ENCODE data around the gene LRP2BP. TPM values are rescaled to one million over a fixed set of nuclear protein-coding genes. Genes with fewer than 3 reads are reported as not detected.

LRP2BP gene
- total and polyA plus RNA-seq, 12 donors, result 1.0 to 6.1 (median 2.3) TPM

DNA sequence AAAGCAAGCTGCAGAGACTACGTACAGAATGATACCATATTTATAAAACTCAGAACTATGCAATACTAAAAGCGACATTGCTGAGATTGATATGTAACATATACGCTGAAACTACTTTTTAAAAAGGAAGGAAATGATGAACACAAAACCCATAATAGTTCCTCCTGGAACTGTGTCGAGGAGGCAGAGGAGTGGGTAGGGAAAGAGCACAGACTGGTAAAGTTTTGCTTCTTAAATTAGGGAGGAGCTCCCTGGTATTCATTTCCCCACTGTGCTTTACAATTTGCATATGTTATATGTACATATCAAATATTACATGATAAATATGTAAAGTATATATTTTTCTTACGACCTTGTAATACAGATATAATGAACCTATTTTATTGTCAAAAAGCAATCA lies 16.1 kb upstream of the LRP2BP start:
- intact Hi-C loops (cut with DNase I), result no loop called here
- H3K27ac ChIP-seq, result peak overlapping the region in 1 of 10 donors; percentile 45
- peaks cover 0 to 9% (median 0%) of the 10 kb centered on the region in 11 donors for H3K9me3 ChIP-seq
- DNase-seq (no peak), ATAC-seq (peak in 2 of 8 donors; percentile 38 to 56)
- H3K27me3 ChIP-seq, result no peaks in the 10 kb centered on the region
- WGBS, 2 donors, result 82 to 84% methylated on average over 5 of the region's 5 CpGs
- H3K36me3 ChIP-seq, result peaks cover 0 to 100% (median 37%) of the 10 kb centered on the region in 9 donors
- H3K4me3 ChIP-seq, result no peak overlapping the region
- TF ChIP-seq, protein P1, sequence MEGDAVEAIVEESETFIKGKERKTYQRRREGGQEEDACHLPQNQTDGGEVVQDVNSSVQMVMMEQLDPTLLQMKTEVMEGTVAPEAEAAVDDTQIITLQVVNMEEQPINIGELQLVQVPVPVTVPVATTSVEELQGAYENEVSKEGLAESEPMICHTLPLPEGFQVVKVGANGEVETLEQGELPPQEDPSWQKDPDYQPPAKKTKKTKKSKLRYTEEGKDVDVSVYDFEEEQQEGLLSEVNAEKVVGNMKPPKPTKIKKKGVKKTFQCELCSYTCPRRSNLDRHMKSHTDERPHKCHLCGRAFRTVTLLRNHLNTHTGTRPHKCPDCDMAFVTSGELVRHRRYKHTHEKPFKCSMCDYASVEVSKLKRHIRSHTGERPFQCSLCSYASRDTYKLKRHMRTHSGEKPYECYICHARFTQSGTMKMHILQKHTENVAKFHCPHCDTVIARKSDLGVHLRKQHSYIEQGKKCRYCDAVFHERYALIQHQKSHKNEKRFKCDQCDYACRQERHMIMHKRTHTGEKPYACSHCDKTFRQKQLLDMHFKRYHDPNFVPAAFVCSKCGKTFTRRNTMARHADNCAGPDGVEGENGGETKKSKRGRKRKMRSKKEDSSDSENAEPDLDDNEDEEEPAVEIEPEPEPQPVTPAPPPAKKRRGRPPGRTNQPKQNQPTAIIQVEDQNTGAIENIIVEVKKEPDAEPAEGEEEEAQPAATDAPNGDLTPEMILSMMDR (IDR thresholded peaks at IDR 0.05), result no peak
- H3K4me1 ChIP-seq, result peaks cover 0 to 15% (median 0%) of the 10 kb centered on the region in 9 donors

DNA sequence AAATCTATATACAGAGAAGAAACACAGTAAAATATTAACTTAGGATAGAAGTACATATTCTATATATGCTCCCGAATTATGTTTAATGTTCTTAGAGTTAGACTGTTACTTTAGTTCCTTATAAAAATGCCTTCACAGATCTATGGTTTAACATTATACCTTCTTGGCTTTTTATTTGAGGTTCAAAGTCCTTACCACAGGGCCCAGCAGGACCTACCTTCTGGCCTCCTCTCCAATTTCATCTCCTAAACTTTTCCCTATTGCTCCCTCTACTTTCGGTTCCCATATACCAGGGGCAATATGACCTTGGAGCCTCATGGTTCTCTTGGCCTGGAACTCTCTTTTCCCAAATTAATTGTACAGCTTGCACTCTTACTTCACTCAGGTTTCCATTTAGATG lies 12.7 kb upstream of the LRP2BP start:
- no peaks in the 10 kb centered on the region for H3K27me3 ChIP-seq
- intact Hi-C loops (cut with DNase I), result no loop called here
- no peak overlapping the region for H3K27ac ChIP-seq
- H3K9me3 ChIP-seq, result peaks cover 0 to 9% (median 0%) of the 10 kb centered on the region in 11 donors
- DNase-seq (no peak), ATAC-seq (no peak)
- no peak overlapping the region for H3K4me3 ChIP-seq
- TF ChIP-seq, protein P1 (IDR thresholded peaks at IDR 0.05), result no peak
- 96 to 98% methylated on average over 2 of the region's 2 CpGs for WGBS, 2 donors
- H3K36me3 ChIP-seq, result peaks cover 0 to 100% (median 51%) of the 10 kb centered on the region in 9 donors
- peaks cover 0 to 12% (median 0%) of the 10 kb centered on the region in 9 donors for H3K4me1 ChIP-seq

DNA sequence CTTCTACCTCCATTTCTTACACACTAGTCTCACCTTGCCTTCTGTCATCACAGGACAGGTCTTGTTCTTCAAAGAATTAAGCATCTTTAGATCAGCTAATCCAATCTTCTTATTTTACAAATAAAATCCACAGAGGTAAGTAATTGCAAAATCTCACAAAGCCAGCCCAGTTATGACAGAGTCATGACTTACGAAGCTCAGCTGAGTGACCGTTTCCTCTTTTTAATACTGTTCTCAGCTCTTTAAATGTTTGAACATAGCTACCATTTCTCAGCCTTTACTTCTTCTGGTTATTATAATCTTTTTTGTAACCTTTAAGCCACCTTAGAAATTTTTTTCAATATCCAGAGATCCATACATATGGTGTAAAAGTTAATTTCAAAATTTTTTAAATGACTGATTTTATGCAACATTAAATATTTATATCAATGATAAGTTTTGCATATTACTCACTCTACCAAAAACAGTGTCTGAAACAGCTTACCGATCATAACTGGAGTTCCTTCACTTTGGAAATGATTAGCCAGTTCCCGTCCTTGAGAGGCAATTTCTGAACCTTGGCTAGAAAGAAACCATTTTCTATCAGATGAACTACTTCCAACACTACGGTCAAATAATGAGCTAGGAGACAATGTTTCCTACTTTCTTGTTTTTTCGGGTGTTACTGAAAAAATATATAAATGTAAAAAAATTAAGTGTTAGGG lies 9.7 kb upstream of the LRP2BP start:
- ATAC-seq (no peak), DNase-seq (no peak)
- Histone ChIP-seq H3K4me3 (no peak overlapping the region), H3K36me3 (peaks cover 0 to 100% (median 43%) of the 10 kb centered on the region in 9 donors), H3K9me3 (peaks cover 0 to 9% (median 0%) of the 10 kb centered on the region in 11 donors), H3K27me3 (no peaks in the 10 kb centered on the region), H3K4me1 (peaks cover 0 to 3% (median 0%) of the 10 kb centered on the region in 9 donors), H3K27ac (peak overlapping the region in 1 of 10 donors; percentile 58)
- TF ChIP-seq, protein P1 (IDR thresholded peaks at IDR 0.05), result no peak
- 92 to 97% methylated on average over 6 of the region's 6 CpGs for WGBS, 2 donors
- intact Hi-C loops (cut with DNase I), result no loop called here

DNA sequence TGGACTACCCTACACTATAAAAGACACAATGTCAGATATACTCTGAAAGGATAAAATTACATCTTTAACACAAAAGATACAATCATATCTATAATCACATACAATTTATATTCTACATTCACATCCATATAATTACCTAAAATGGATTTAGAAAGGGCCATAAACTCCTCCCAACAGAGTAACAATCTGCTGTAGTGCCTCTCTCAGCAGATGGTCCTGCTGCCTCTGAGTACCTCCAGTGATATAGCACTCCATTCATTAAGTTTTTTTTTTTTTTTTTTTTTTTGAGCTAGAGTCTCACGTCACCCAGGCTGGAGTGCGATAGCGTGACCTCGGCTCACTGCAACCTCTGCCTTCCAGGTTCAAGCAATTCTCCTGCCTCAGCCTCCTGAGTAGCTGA lies 8.3 kb upstream of the LRP2BP start:
- peaks cover 0 to 14% (median 10%) of the 10 kb centered on the region in 9 donors for H3K4me1 ChIP-seq
- no peak for ATAC-seq
- intact Hi-C loops (cut with DNase I), result no loop called here
- H3K36me3 ChIP-seq, result peaks cover 0 to 100% (median 45%) of the 10 kb centered on the region in 9 donors
- no peak for DNase-seq
- H3K27me3 ChIP-seq, result no peaks in the 10 kb centered on the region
- no peak overlapping the region for H3K27ac ChIP-seq
- H3K4me3 ChIP-seq, result no peak overlapping the region
- TF ChIP-seq, protein P1 (IDR thresholded peaks at IDR 0.05), result no peak
- WGBS, 2 donors, result 90 to 95% methylated on average over 4 of the region's 4 CpGs
- H3K9me3 ChIP-seq, result no peaks in the 10 kb centered on the region
